ENCODE results near the gene MPC1.
"Not testable (repeated sequence)": the region's sequence is repeated elsewhere in the genome, so short reads cannot be mapped to it uniquely, and the experiment has no call there.

MPC1 gene

DNA sequence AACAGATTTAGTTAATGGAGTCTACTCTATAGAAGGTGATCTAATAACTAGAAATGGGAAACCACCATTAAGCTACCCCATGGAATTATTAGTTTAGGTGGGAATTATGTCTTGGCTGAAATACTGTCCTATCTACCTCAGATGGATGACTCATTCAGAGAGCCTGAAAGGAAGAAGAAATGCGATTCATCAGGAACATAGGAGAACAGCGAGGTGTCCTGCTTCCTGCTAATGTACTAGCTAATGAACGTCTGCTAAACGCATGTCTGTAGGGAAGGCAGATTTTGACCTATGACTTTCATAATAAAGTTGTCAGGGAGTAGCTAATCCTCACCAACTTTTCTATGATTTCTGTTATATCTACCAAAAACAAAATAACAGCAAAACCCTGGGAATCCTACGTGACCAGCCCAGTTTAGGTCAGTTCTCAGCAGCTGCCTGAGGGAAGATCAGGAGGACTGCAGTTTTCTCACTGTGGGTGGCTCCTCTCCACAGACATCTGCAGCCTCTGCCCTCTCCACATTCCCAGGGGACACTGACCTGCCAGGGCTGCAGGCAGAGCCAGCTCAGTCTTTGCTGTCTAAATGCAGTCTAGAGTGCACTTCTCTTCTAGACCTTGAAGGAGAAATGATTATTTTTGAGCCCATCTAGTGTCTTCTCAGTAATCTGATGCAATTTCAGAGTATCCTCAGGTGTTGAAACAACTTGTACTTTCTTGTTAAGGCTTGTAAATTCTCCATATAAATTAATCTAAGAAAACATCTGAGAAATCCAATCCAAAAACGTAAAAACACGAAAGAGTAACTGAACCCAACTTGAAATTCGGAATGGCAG is 22.3 kb downstream of the MPC1 start:
- Mint-ChIP-seq H3K27me3 (no peaks in the 10 kb centered on the region), H3K9me3 (no peaks in the 10 kb centered on the region), H3K4me3 (no peak overlapping the region), H3K27ac (no peak overlapping the region), H3K4me1 (ENCODE audit: low read depth) (peaks cover 19% of the 10 kb centered on the region), H3K36me3 (ENCODE audit: low read depth) (peaks cover 31% of the 10 kb centered on the region)
- intact Hi-C loops (cut with micrococcal nuclease): no loop called here

DNA sequence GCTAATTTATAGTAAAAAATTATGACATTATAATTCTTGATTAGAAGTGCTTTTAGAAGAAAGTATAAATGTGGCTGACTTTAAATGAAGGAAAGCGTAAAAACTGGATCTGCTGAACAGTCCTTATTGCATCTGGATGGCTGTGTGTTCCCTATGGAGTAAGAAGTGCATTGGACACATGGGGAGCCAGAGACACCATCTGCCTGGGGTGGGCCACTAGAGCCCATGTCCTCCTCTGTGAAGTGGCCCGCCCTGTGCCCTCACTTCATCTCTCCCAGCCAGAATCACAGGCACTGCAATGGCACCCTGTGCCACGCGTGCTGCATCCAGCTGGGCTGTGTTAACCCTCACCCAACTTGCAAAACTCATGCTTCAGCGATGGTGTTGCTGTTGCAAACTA is 27.2 kb downstream of the MPC1 start:
- Mint-ChIP-seq H3K27ac (no peak overlapping the region), H3K27me3 (no peaks in the 10 kb centered on the region), H3K4me3 (no peak overlapping the region), H3K4me1 (ENCODE audit: low read depth) (peaks cover 36% of the 10 kb centered on the region), H3K9me3 (no peaks in the 10 kb centered on the region), H3K36me3 (ENCODE audit: low read depth) (no peaks in the 10 kb centered on the region)
- intact Hi-C loops (cut with micrococcal nuclease): no loop called here

DNA sequence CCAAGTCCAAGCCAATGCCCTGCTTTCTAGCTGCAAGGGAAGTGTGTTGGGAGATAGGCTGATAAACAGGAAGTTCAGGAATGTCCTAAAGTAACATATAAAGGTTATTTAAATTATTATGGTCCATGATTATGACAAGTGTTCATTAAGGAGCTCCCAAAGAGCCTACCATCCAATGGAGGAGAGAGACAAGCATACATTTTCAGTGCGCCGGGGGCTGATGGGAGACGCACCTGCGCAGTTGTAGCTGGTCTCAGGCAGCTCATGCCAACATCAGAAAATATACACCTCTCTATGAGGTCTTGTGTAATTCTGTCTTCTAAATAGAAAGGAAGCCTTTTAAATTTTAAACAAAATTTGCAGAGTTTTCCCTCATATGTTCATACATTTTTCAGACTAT is 27.8 kb downstream of the MPC1 start:
- no peaks in the 10 kb centered on the region for H3K36me3 Mint-ChIP-seq (ENCODE audit: low read depth)
- intact Hi-C loops (cut with micrococcal nuclease): no loop called here
- no peak overlapping the region for H3K4me3 Mint-ChIP-seq
- H3K27me3 Mint-ChIP-seq: no peaks in the 10 kb centered on the region
- H3K9me3 Mint-ChIP-seq: no peaks in the 10 kb centered on the region
- peaks cover 30% of the 10 kb centered on the region for H3K4me1 Mint-ChIP-seq (ENCODE audit: low read depth)
- H3K27ac Mint-ChIP-seq: no peak overlapping the region

- Mint-ChIP-seq H3K36me3 (ENCODE audit: low read depth) (no peaks in the 10 kb centered on the region), H3K27me3 (no peaks in the 10 kb centered on the region), H3K27ac (no peak overlapping the region), H3K4me1 (ENCODE audit: low read depth) (peaks cover 24% of the 10 kb centered on the region), H3K4me3 (no peak overlapping the region), H3K9me3 (no peaks in the 10 kb centered on the region)
- intact Hi-C loops (cut with micrococcal nuclease): no loop called here
Measured at GRCh38 chr6:166354143-166354542, 28.6 kb downstream of the MPC1 start.

DNA sequence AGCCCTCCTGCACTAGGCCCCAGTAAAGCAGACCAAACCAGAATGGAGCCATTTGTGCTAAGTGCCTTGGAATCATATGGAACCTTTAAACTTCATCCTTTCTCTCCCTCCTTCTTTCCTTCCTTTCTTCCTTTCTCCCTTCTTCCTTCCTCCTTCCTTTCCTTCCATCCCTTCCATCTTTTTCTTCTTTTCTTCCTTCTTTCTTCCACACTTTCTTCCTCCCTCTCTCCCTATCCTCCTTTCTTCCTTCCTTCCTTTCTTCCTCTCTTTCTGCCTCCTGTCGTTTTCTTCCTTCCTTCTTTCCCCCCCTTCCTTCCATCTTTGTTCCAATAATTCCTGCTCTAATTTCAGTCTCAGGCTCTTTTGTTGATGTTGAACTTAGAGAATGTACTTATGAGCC is 29.2 kb downstream of the MPC1 start:
- Mint-ChIP-seq H3K4me1 (ENCODE audit: low read depth) (peaks cover 25% of the 10 kb centered on the region), H3K36me3 (ENCODE audit: low read depth) (no peaks in the 10 kb centered on the region), H3K27ac (peak overlapping the region; percentile 7), H3K27me3 (no peaks in the 10 kb centered on the region), H3K9me3 (no peaks in the 10 kb centered on the region), H3K4me3 (no peak overlapping the region)
- intact Hi-C loops (cut with micrococcal nuclease): no loop called here

DNA sequence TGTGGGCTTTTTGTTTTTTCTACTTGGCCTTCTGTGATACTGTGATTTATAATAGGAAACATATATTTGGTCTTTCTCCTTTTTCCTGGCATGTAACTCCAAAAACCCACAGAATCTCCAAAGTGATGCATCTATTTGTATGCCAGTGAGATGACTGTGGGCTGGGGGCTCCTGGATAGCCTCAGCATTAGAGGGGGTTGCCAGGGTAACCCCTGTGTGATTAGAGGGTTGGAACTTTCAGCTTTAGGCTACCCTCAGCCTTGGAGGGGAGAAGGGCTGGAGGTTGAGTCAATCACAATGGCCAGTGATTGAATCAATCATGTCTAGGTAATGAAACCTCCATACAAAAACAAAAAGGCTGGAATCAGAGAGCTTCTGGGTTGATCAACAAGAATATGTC is 29.8 kb downstream of the MPC1 start:
- H3K9me3 Mint-ChIP-seq: no peaks in the 10 kb centered on the region
- no peak overlapping the region for H3K4me3 Mint-ChIP-seq
- H3K36me3 Mint-ChIP-seq (ENCODE audit: low read depth): no peaks in the 10 kb centered on the region
- no peaks in the 10 kb centered on the region for H3K27me3 Mint-ChIP-seq
- peak overlapping the region; percentile 84 for H3K27ac Mint-ChIP-seq
- intact Hi-C loops (cut with micrococcal nuclease): no loop called here
- H3K4me1 Mint-ChIP-seq (ENCODE audit: low read depth): peaks cover 30% of the 10 kb centered on the region

DNA sequence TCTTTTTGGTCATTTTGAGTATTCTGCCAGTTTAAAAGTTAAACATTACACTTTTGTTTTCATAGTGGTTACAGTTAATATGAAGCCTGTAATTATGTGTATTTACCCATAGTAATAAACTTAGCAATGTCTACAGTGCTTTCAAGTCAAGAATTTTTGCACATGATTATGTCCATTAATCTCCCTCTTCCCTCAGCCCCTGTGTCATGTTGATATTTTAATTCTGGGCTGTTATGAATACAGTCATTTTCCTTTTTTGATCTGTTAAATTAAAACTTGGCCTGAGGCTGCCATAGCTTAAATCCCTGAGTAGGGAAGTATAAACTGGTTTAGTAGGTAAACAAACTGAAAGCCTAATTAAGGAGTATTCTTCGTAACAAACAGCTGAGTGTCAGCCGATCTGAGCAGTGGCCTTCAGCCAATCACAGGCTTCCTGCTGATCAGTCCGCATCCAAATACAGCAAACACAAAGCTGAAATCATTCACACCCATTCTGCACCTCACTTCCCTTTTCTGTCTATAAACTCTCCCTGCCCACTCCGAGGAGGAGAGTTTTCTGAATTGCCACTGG is 30.9 kb downstream of the MPC1 start:
- intact Hi-C loops (cut with micrococcal nuclease): no loop called here
- Mint-ChIP-seq H3K4me1 (ENCODE audit: low read depth) (peaks cover 42% of the 10 kb centered on the region), H3K36me3 (ENCODE audit: low read depth) (no peaks in the 10 kb centered on the region), H3K27me3 (no peaks in the 10 kb centered on the region), H3K27ac (peak overlapping the region; percentile 84), H3K9me3 (no peaks in the 10 kb centered on the region), H3K4me3 (peak overlapping the region; percentile 32)

DNA sequence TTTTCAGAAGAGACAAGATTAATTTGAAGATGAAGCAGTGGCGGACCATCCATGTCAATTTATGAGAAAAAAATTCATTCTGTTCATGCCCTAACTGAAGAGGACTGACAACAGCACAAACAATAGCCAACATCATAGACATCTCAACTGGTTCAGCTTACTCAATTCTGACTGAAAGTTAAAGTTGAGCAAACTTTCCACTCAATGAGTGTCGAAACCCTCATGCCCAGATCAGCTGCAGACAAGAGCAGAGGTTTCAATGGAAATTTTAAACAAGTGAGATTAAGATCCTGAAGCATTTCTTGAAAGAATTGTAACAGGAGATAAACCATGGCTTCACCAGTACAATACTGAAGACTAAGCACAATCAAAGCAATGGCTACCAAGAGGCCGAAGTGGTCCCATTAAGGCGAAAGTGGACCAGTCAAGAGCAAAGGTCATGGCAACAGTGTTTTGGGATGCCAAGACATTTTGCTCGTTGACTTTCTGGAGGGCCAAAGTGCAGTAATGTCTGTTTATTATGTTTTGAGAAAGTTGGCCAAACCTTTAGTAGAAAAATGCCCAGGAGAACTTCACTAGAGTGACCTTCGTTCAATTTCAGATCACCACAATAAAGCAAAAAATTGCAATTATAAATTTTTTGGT is 34.3 kb downstream of the MPC1 start:
- Mint-ChIP-seq H3K27me3 (no peaks in the 10 kb centered on the region), H3K4me3 (no peak overlapping the region), H3K4me1 (ENCODE audit: low read depth) (peaks cover 56% of the 10 kb centered on the region), H3K27ac (peak overlapping the region; percentile 18), H3K9me3 (no peaks in the 10 kb centered on the region), H3K36me3 (ENCODE audit: low read depth) (no peaks in the 10 kb centered on the region)
- intact Hi-C loops (cut with micrococcal nuclease): no loop called here

GRCh38 chr6:166346965-166347364 is 35.8 kb downstream of the MPC1 start:
- H3K4me1 Mint-ChIP-seq (ENCODE audit: low read depth): peaks cover 42% of the 10 kb centered on the region
- H3K4me3 Mint-ChIP-seq: no peak overlapping the region
- H3K9me3 Mint-ChIP-seq: no peaks in the 10 kb centered on the region
- H3K27ac Mint-ChIP-seq: peak overlapping the region; percentile 18
- H3K27me3 Mint-ChIP-seq: no peaks in the 10 kb centered on the region
- peaks cover 8% of the 10 kb centered on the region for H3K36me3 Mint-ChIP-seq (ENCODE audit: low read depth)
- intact Hi-C loops (cut with micrococcal nuclease): no loop called here

DNA sequence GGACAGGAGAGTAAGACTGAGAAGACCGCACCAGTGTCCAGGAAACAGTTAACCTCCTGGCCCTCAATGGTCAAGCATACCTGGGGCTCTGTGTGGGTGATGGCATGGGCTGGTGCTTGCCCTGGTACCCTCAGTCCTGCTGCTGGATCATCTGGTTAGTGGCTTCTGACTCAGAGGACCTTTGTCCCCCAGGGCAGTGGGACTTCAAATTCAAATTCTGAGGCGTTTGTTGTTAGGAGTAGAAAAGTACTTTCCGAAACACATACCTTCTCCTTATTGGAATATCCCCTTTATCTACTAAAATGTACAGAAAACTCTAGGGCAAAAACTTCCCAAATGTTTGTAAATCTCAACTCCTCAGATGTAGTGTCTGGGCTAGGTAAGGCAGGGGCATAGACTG is 36.3 kb downstream of the MPC1 start:
- Mint-ChIP-seq H3K4me3 (no peak overlapping the region), H3K27ac (peak overlapping the region; percentile 18), H3K36me3 (ENCODE audit: low read depth) (peaks cover 12% of the 10 kb centered on the region), H3K9me3 (no peaks in the 10 kb centered on the region), H3K4me1 (ENCODE audit: low read depth) (peaks cover 37% of the 10 kb centered on the region), H3K27me3 (no peaks in the 10 kb centered on the region)
- intact Hi-C loops (cut with micrococcal nuclease): no loop called here

DNA sequence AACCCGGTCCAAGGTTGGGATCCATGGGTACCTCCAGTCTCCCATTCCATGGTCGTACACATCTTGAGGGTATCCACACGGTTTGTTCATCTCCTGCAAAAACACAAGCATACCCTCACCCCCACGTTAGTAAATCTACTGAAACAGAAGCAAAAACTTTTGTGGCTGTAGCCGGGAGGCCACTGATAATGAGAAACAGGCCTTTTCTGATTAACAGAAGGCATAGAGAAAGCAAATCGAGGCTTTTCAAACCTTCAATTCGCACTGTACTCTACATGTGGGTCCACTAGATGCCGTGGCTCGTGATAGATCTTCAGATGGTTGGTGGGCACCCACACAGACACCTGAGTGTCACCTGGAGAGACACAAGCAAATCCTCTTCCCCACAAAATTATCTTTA is 37.1 kb downstream of the MPC1 start:
- H3K4me1 Mint-ChIP-seq (ENCODE audit: low read depth): peaks cover 36% of the 10 kb centered on the region

DNA sequence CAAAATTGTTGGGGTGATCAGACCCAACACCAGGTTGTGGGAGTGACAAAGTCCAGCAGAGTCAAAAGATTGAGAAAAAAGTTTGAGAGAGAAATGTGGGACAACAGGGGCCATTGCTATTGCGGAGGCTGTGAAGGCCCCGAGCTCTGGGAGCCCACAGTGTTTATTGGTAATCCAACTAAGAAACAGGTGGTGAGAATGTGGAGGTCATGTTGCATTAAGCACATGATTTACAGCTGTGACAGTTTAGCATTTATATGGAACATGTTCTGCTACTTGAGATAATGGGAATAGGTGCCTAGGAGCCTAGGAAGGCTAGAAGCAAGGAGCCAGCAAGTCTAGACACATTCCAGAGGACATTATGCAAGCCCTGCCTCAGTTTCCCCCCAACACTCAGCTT is 37.8 kb downstream of the MPC1 start:
- peaks cover 12% of the 10 kb centered on the region for H3K36me3 Mint-ChIP-seq (ENCODE audit: low read depth)
- H3K9me3 Mint-ChIP-seq; intact Hi-C loops (cut with micrococcal nuclease); H3K27me3 Mint-ChIP-seq; H3K4me3 Mint-ChIP-seq: not testable (repeated sequence)
- H3K4me1 Mint-ChIP-seq (ENCODE audit: low read depth): peaks cover 36% of the 10 kb centered on the region
- peak overlapping the region; percentile 37 for H3K27ac Mint-ChIP-seq

More for the DNA sequence above, 37.1 kb downstream of the MPC1 start:
- peaks cover 12% of the 10 kb centered on the region for H3K36me3 Mint-ChIP-seq (ENCODE audit: low read depth)
- intact Hi-C loops (cut with micrococcal nuclease); H3K9me3 Mint-ChIP-seq; H3K4me3 Mint-ChIP-seq; H3K27me3 Mint-ChIP-seq: not testable (repeated sequence)
- peak overlapping the region; percentile 18 for H3K27ac Mint-ChIP-seq

DNA sequence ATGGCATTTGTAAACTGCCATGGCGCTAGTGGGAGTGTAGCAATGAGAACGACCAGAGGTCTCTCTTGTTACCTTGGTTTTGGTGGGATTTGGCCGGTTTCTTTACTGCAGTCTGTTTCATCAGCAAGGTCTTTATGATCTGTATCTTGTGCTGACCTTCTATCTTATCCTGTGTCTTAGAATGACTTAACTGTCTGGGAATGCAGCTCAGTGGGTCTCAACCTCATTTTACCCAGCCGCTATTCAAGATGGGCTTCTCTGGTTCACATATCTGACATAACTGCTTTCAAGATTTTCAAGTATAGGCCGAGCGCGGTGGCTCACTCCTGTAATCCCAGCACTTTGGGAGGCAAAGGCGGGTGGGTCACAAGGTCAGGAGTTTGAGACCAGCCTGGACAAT is 38.5 kb downstream of the MPC1 start:
- Mint-ChIP-seq H3K4me3 (no peak overlapping the region), H3K27ac (peak overlapping the region; percentile 37), H3K36me3 (ENCODE audit: low read depth) (peaks cover 12% of the 10 kb centered on the region), H3K9me3 (no peaks in the 10 kb centered on the region), H3K27me3 (no peaks in the 10 kb centered on the region), H3K4me1 (ENCODE audit: low read depth) (peaks cover 36% of the 10 kb centered on the region)
- intact Hi-C loops (cut with micrococcal nuclease): no loop called here

- H3K27ac Mint-ChIP-seq: peak overlapping the region; percentile 94
- H3K9me3 Mint-ChIP-seq: no peaks in the 10 kb centered on the region
- peaks cover 32% of the 10 kb centered on the region for H3K4me1 Mint-ChIP-seq (ENCODE audit: low read depth)
- H3K36me3 Mint-ChIP-seq (ENCODE audit: low read depth): peaks cover 12% of the 10 kb centered on the region
- no peaks in the 10 kb centered on the region for H3K27me3 Mint-ChIP-seq
- intact Hi-C loops (cut with micrococcal nuclease): loop anchor here (2.0 kb wide), 1 partner anchor 84 kb away; no protein-coding TSS in a partner anchor
- H3K4me3 Mint-ChIP-seq: peak overlapping the region; percentile 92
Measured at GRCh38 chr6:166343150-166343487, 39.6 kb downstream of the MPC1 start.

Measured in dendritic cell treated with granulocyte-macrophage colony-stimulating factor and Interleukin-4, amounts not matched to agents 40 ng/mL and 50 ng/mL, for 4 days (primary cell).